A673 (cell line): Measurements from ENCODE around the gene SIMC1. TPM values are rescaled to one million over a fixed set of nuclear protein-coding genes. Genes with fewer than 3 reads are reported as not detected.

Source experiments
- BruUV-seq: library from RNA; stranded (reverse); fragments of 400-500 nt; replicated peaks from 2 replicates; lab custom pipeline; 2021; lab: Mats Ljungman, UMichigan
- CTCF ChIA-PET: fragments of 300-600 bp; sonication (Branson Sonifier 250); formaldehyde crosslinking; loops from one replicate; lab custom pipeline; 2022; ENCODE audit warnings: antibody characterized with exemption; lab: Charles Lee
- POLR2A ChIA-PET: fragments of 300-600 bp; sonication (Branson Sonifier 250); formaldehyde crosslinking; loops from one replicate; lab custom pipeline; 2022; ENCODE audit warnings: antibody characterized with exemption; ENCODE audit not compliant: low non-redundant PET; lab: Charles Lee
- DNase-seq: peaks from one replicate; pipeline ENCODE4 v3.0.0-alpha.2; 2015; ENCODE audit warnings: low spot score
- H3K27ac ChIP-seq: fragments of 200-600 bp; sonication (generic); 2 replicates; pipeline ENCODE4 v1.5.1; 2016; ENCODE audit warnings: mixed run types, low read depth, mild to moderate bottlenecking, mixed read lengths, antibody characterized with exemption, low read length; ENCODE audit not compliant: poor library complexity, severe bottlenecking
- H3K27me3 ChIP-seq: fragments of 200-600 bp; sonication (generic); replicated peaks from 2 replicates; pipeline ENCODE4 v1.6.1; 2017; ENCODE audit warnings: mixed run types, low read depth, mild to moderate bottlenecking, mixed read lengths, antibody characterized with exemption, low read length; ENCODE audit not compliant: insufficient read depth, poor library complexity
- H3K36me3 ChIP-seq: fragments of 200-600 bp; sonication (generic); 2 replicates; pipeline ENCODE4 v1.6.1; 2016; ENCODE audit warnings: mixed run types, mild to moderate bottlenecking, mixed read lengths, antibody characterized with exemption, low read length; ENCODE audit not compliant: insufficient read depth, poor library complexity, severe bottlenecking
- H3K4me1 ChIP-seq: fragments of 200-600 bp; sonication (generic); 2 replicates; pipeline ENCODE4 v1.6.1; 2017; ENCODE audit warnings: mixed run types, mild to moderate bottlenecking, mixed read lengths, antibody characterized with exemption, low read length; ENCODE audit not compliant: insufficient read depth, poor library complexity, severe bottlenecking
- H3K4me3 ChIP-seq: fragments of 200-600 bp; sonication (generic); 2 replicates; pipeline ENCODE4 v1.5.1; 2016; ENCODE audit warnings: low read depth, mixed run types, mild to moderate bottlenecking, mixed read lengths, low read length; ENCODE audit not compliant: poor library complexity, severe bottlenecking
- H3K9me3 ChIP-seq: fragments of 200-600 bp; sonication (generic); 2 replicates; pipeline ENCODE4 v1.6.1; 2016; ENCODE audit warnings: mixed run types, low read depth, mild to moderate bottlenecking, mixed read lengths, antibody characterized with exemption, low read length; ENCODE audit not compliant: poor library complexity, severe bottlenecking
- CTCF ChIP-seq: fragments of 300-800, 200-600 bp; sonication (generic); conservative IDR thresholded peaks from 2 replicates; pipeline ENCODE4 v1.5.1; 2017; ENCODE audit warnings: low read depth, mild to moderate bottlenecking, antibody characterized with exemption, low read length, moderate library complexity, mixed read lengths
- EZH2 ChIP-seq: fragments of 200-600 bp; sonication (generic); IDR thresholded peaks from 2 replicates; pipeline ENCODE4 v1.6.1; 2017; ENCODE audit warnings: borderline replicate concordance, low read depth, mild to moderate bottlenecking, mixed read lengths, antibody characterized with exemption, low read length; ENCODE audit not compliant: poor library complexity, severe bottlenecking
- intact Hi-C: fragments of 100-400 bp; cut with micrococcal nuclease; formaldehyde crosslinking; loops from one replicate; pipeline ENCODE4 v1.10.0; 2022; ENCODE audit not compliant: unreplicated experiment
- total RNA-seq: library from RNA; stranded (reverse); gene quantifications from 2 replicates; pipeline ENCODE4 v1.2.3, GENCODE V29; 2021

SIMC1 gene
- total RNA-seq, 1 experiment from 2014 or later, result 26.6 TPM

GRCh38 chr5:176334031-176334770, 96.0 kb downstream of the SIMC1 start:
- H3K27ac ChIP-seq, result no peak overlapping the region
- H3K36me3 ChIP-seq, result peaks cover 10% of the 10 kb centered on the region
- no peaks in the 10 kb centered on the region for H3K4me1 ChIP-seq
- POLR2A ChIA-PET, result no interaction called here
- intact Hi-C loops, result no loop called here
- CTCF ChIA-PET, result no interaction called here
- TF ChIP-seq CTCF (no peak), EZH2 (no peak)
- no TSS peak for BruUV-seq
- H3K4me3 ChIP-seq, result no peak overlapping the region
- peaks cover 3% of the 10 kb centered on the region for H3K9me3 ChIP-seq
- H3K27me3 ChIP-seq, result no peaks in the 10 kb centered on the region
- DNase-seq, result no peak

- Histone ChIP-seq H3K36me3 (peaks cover 12% of the 10 kb centered on the region), H3K9me3 (peaks cover 3% of the 10 kb centered on the region), H3K4me1 (no peaks in the 10 kb centered on the region), H3K4me3 (no peak overlapping the region), H3K27ac (no peak overlapping the region), H3K27me3 (no peaks in the 10 kb centered on the region)
- no TSS peak for BruUV-seq
- intact Hi-C loops, result no loop called here
- ChIA-PET POLR2A (no interaction called here), CTCF (no interaction called here)
- TF ChIP-seq CTCF, result no peak
- TF ChIP-seq EZH2, result no peak
- no peak for DNase-seq
Observed at GRCh38 chr5:176337913-176338312, 99.7 kb downstream of the SIMC1 start.

GRCh38 chr5:176339304-176339703, 101.1 kb downstream of the SIMC1 start:
- Histone ChIP-seq H3K27ac (no peak overlapping the region), H3K4me3 (no peak overlapping the region), H3K4me1 (no peaks in the 10 kb centered on the region), H3K27me3 (no peaks in the 10 kb centered on the region), H3K36me3 (peaks cover 12% of the 10 kb centered on the region), H3K9me3 (no peaks in the 10 kb centered on the region)
- no TSS peak for BruUV-seq
- TF ChIP-seq CTCF (no peak), EZH2 (no peak)
- DNase-seq, result no peak
- intact Hi-C loops, result no loop called here
- ChIA-PET CTCF (no interaction called here), POLR2A (no interaction called here)
